Chondrocyte (in vitro differentiated cells): ENCODE measurements around the gene RAB1B. TPM values are rescaled to one million over a fixed set of nuclear protein-coding genes. Genes with fewer than 3 reads are reported as not detected.

Experiments used
- DNase-seq: peaks from one replicate; pipeline ENCODE4 v3.0.0; 2021; ENCODE audit warnings: mixed read lengths, low spot score
- H3K27ac Mint-ChIP-seq: one replicate; pipeline ENCODE4 v1.8.0; 2021; ENCODE audit warnings: mild to moderate bottlenecking, moderate library complexity, mixed read lengths; ENCODE audit not compliant: unreplicated experiment
- H3K27me3 Mint-ChIP-seq: 2 replicates; pipeline ENCODE4 v1.8.0; 2021; ENCODE audit warnings: low read depth, mixed read lengths
- H3K36me3 Mint-ChIP-seq: 2 replicates; pipeline ENCODE4 v1.8.0; 2021; ENCODE audit warnings: low read depth, mixed read lengths
- H3K4me1 Mint-ChIP-seq: 2 replicates; pipeline ENCODE4 v1.8.0; 2021; ENCODE audit warnings: low read depth, mild to moderate bottlenecking, mixed read lengths
- H3K4me3 Mint-ChIP-seq: one replicate; pipeline ENCODE4 v1.8.0; 2021; ENCODE audit warnings: mild to moderate bottlenecking, moderate library complexity, mixed read lengths; ENCODE audit not compliant: unreplicated experiment
- H3K9me3 Mint-ChIP-seq: 2 replicates; pipeline ENCODE4 v1.8.0; 2021; ENCODE audit warnings: low read depth, mixed read lengths
- CTCF ChIP-seq: fragments of 200-600 bp; sonication (generic); IDR thresholded peaks from 2 replicates; pipeline ENCODE4 v1.5.0; 2021; ENCODE audit warnings: antibody characterized with exemption, mild to moderate bottlenecking, moderate library complexity
- total RNA-seq: library from RNA; stranded (reverse); gene quantifications from 3 replicates; pipeline ENCODE4 v1.2.1, GENCODE V29; 2021

The RAB1B gene
- total RNA-seq, 1 donor from 2014 or later: 124 TPM

- Mint-ChIP-seq H3K4me1 (peaks cover 57% of the 10 kb centered on the region), H3K27me3 (no peaks in the 10 kb centered on the region), H3K4me3 (peak overlapping the region; percentile 85), H3K9me3 (peaks cover 3% of the 10 kb centered on the region), H3K27ac (peak overlapping the region; percentile 53), H3K36me3 (peaks cover 3% of the 10 kb centered on the region)
- peak; percentile 91 for DNase-seq
- no peak for TF ChIP-seq CTCF
These were observed 47.7 kb downstream of the RAB1B start for GRCh38 chr11:66315921-66316811.

DNA sequence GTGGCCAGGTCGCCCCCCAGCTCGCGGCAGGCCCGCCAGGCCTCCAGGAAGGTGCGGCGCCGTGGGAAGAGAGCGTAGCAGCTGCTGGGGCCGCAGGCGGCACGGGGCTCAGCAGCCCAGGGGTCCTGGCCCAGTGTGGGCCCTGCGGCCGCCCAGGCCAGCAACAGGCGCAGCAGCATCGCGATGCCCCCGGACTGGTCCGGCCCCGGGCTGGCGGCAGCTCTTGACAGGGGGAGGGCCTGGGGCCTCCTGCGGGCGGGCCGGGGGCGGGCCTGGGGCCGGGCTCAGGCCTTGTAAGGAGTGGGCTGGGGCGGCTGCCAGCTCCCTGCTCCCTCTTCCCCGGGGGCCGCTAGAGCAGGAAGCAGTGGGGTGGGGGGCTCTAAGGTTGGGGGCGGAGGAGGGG, 48.4 kb downstream of the RAB1B start, which contains the start of gene CD248:
Gene CD248 (minus strand): TSS at position 196 of the 403 bp plus-strand sequence. CDS start 17 bp downstream, at position 179.
- H3K27ac Mint-ChIP-seq: peak within 1 kb of the TSS; percentile 98
- no peaks in the 10 kb centered on the region for H3K27me3 Mint-ChIP-seq
- peak within 1 kb of the TSS; percentile 85 for H3K4me3 Mint-ChIP-seq
- H3K9me3 Mint-ChIP-seq: peaks cover 3% of the 10 kb centered on the region
- TF ChIP-seq CTCF: no peak
- peaks cover 57% of the 10 kb centered on the region for H3K4me1 Mint-ChIP-seq
- DNase-seq: no peak
- H3K36me3 Mint-ChIP-seq: peaks cover 3% of the 10 kb centered on the region

- H3K27me3 Mint-ChIP-seq: no peaks in the 10 kb centered on the region
- peaks cover 56% of the 10 kb centered on the region for H3K4me1 Mint-ChIP-seq
- peak overlapping the region; percentile 62 for H3K4me3 Mint-ChIP-seq
- DNase-seq: no peak
- peaks cover 3% of the 10 kb centered on the region for H3K36me3 Mint-ChIP-seq
- H3K27ac Mint-ChIP-seq: peak overlapping the region; percentile 98
- peaks cover 3% of the 10 kb centered on the region for H3K9me3 Mint-ChIP-seq
- TF ChIP-seq CTCF: no peak
These were observed 48.9 kb downstream of the RAB1B start for GRCh38 chr11:66317322-66317722.

DNA sequence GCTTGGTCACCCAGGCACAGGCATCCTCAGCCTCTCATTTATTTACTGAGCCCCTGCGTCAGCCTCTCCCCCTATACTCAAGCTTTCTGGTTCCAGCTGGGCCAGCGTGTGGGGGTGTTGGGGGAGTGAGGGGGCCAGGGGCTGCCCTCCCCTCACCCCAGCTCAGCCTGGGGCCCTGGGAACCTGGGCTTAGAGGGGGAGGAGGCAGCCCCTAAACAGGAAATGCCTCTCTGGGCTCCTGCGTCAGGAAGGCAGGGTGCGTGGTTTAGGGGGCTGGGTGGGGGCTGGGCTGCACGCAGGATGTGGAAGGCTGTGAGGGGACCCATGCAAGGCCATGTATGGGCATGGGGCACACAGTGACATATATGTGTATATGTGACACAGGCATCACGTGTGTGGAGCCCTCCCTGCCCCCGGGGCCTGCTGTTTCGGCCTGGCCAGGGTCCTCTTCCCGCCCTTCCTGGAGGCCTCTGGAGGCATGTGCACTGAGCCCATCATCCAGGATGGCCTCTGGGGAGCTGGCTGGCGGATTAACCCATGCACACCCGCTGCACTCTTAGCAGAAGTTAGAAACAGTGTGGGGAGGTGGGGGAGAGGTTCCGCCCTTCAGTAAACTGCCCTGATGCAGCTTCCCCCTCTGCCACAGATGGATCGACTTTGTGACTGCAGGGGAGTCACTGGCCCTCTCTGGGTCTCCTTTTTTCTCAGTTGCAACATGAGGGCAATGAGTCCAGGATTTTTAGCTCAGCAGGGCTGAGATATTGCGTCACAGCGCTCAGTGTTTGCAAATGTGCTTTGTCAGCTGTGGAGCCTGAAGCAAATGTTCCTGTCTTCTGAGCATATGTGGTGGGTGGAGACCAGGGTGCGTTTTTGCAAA, 49.5 kb downstream of the RAB1B start:
- DNase-seq: no peak
- Mint-ChIP-seq H3K4me1 (peaks cover 57% of the 10 kb centered on the region), H3K27ac (peak overlapping the region; percentile 98)

More for the DNA sequence above, 49.5 kb downstream of the RAB1B start:
- H3K36me3 Mint-ChIP-seq: peaks cover 3% of the 10 kb centered on the region
- no peaks in the 10 kb centered on the region for H3K27me3 Mint-ChIP-seq
- TF ChIP-seq CTCF: no peak
- peaks cover 3% of the 10 kb centered on the region for H3K9me3 Mint-ChIP-seq
- peak overlapping the region; percentile 62 for H3K4me3 Mint-ChIP-seq
